Measurements from ENCODE around the gene TRAF7.
"Not testable (repeated sequence)": the region's sequence is repeated elsewhere in the genome, so short reads cannot be mapped to it uniquely, and the experiment has no call there.

Gene TRAF7

GRCh38 chr16:2122429-2122828 is 33.2 kb upstream of the TRAF7 start:
- DNase-seq (ENCODE audit: low spot score) = no peak

GRCh38 chr16:2122934-2123683 is 32.5 kb upstream of the TRAF7 start:
- DNase-seq (ENCODE audit: low spot score) = not testable (repeated sequence)

GRCh38 chr16:2123706-2124376 is 31.7 kb upstream of the TRAF7 start:
- not testable (repeated sequence) for DNase-seq (ENCODE audit: low spot score)

- not testable (repeated sequence) for DNase-seq (ENCODE audit: low spot score)
These were observed 31.2 kb upstream of the TRAF7 start for GRCh38 chr16:2124377-2124693.

- not testable (repeated sequence) for DNase-seq (ENCODE audit: low spot score)
These were observed 30.7 kb upstream of the TRAF7 start for GRCh38 chr16:2124694-2125444.

- DNase-seq (ENCODE audit: low spot score) = not testable (repeated sequence)
These were observed 30.0 kb upstream of the TRAF7 start for GRCh38 chr16:2125609-2126008.

- not testable (repeated sequence) for DNase-seq (ENCODE audit: low spot score)
These were observed 29.3 kb upstream of the TRAF7 start for GRCh38 chr16:2126161-2126743.

- not testable (repeated sequence) for DNase-seq (ENCODE audit: low spot score)
These were observed 28.5 kb upstream of the TRAF7 start for GRCh38 chr16:2126928-2127556.

- peak; percentile 30 for DNase-seq (ENCODE audit: low spot score)
These were observed 27.8 kb upstream of the TRAF7 start for GRCh38 chr16:2127630-2128280.

- DNase-seq (ENCODE audit: low spot score) = not testable (repeated sequence)
These were observed 26.3 kb upstream of the TRAF7 start for GRCh38 chr16:2129251-2129650.

GRCh38 chr16:2129890-2130447 is 25.6 kb upstream of the TRAF7 start:
- not testable (repeated sequence) for DNase-seq (ENCODE audit: low spot score)

GRCh38 chr16:2133797-2134196 is 21.8 kb upstream of the TRAF7 start:
- not testable (repeated sequence) for DNase-seq (ENCODE audit: low spot score)

GRCh38 chr16:2135071-2135470 is 20.5 kb upstream of the TRAF7 start:
- DNase-seq (ENCODE audit: low spot score) = not testable (repeated sequence)

- peak; percentile 99 for DNase-seq (ENCODE audit: low spot score)
These were observed 19.7 kb upstream of the TRAF7 start, which contains the start of gene PKD1 for GRCh38 chr16:2135770-2136490. Gene PKD1, minus strand, starts transcription at chr16:2135898. Its CDS starts 209 bp downstream, at chr16:2135689.

- no peak for DNase-seq (ENCODE audit: low spot score)
These were observed 12.4 kb upstream of the TRAF7 start for GRCh38 chr16:2142942-2143877.

GRCh38 chr16:2143878-2144485 is 11.6 kb upstream of the TRAF7 start:
- no peak for DNase-seq (ENCODE audit: low spot score)

GRCh38 chr16:2145843-2146242 is 9.7 kb upstream of the TRAF7 start:
- DNase-seq (ENCODE audit: low spot score) = no peak

GRCh38 chr16:2147378-2147777 is 8.2 kb upstream of the TRAF7 start:
- DNase-seq (ENCODE audit: low spot score) = no peak

All from CD4-positive, alpha-beta T cell treated with Interleukin-15 for 4 hours (primary cell).